Neutrophil (primary cell): ENCODE measurements around the gene FUZ.
A peak's percentile ranks its signal among the peaks of the same experiment; 100 is the strongest.

Source experiments
- H3K27ac ChIP-seq: fragments of 200-600 bp; sonication (generic); 2 replicates; pipeline ENCODE4 v1.5.1; 2016; ENCODE audit warnings: mild to moderate bottlenecking, moderate library complexity
- H3K27me3 ChIP-seq: fragments of 200-600 bp; sonication (generic); 2 replicates; pipeline ENCODE4 v1.6.0; 2016; ENCODE audit warnings: mild to moderate bottlenecking
- H3K36me3 ChIP-seq: fragments of 200-600 bp; sonication (generic); 2 replicates; pipeline ENCODE4 v1.5.1; 2017
- H3K4me1 ChIP-seq, 2 experiments: fragments of 200-600 bp in 1 of 2; sonication (generic) in 1 of 2; 1 replicate in 1 of 2; 2 replicates in 1 of 2; pipeline versions ENCODE4 v1.5.1 to v1.6.1; 2013 to 2016; ENCODE audit warnings: low read depth in 1 of 2, low read length in 1 of 2, mild to moderate bottlenecking in 1 of 2, moderate library complexity in 1 of 2; ENCODE audit not compliant: control insufficient read depth in 1 of 2, insufficient read depth in 1 of 2
- H3K4me3 ChIP-seq, 2 experiments: fragments of 200-600 bp in 1 of 2; sonication (generic) in 1 of 2; 1 replicate in 1 of 2; 2 replicates in 1 of 2; pipeline ENCODE4 v1.5.1; 2013 to 2016; ENCODE audit warnings: low read depth in 1 of 2, low read length in 1 of 2, mild to moderate bottlenecking in 1 of 2, moderate library complexity in 1 of 2
- H3K9me3 ChIP-seq: fragments of 200-600 bp; sonication (generic); 2 replicates; pipeline ENCODE4 v1.5.1; 2016
- TF ChIP-seq, protein P1 (sequence below): fragments of 200-600 bp; sonication (generic); IDR thresholded peaks from 2 replicates; pipeline ENCODE4 v1.5.1; 2016; ENCODE audit warnings: antibody characterized with exemption

FUZ gene

DNA sequence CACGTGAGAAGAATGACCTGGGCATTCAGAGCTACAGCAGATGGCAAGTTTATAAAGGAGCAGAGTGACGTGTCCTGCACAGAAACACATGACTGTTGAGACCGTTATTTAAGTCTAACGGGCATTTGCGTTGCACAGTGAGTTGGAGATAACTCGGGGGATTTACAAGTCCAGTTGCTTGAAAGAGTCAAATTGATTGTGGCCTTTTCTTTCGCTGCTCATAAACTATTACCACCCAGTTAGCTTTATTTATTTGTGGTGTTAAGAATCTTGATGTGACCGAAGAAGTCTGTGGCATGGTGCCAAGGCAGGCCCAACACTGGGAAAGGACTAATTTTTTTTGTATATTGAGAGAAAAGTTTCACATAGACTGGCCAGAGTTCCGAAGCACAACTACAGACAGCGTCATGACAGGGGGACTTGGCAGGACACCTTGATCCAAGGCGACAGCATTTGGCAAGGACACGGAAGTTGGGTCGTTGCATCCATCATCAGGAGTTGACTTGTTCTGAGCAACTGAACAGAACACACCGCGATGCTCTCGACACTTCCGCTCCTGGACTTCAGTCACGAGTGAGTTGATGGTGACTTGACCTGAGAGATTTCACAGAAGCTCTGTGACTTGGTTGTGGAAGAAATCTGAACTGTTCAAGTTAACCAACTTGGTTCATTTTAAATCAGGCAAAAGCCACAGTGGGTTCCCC lies 25.9 kb upstream of the FUZ start:
- peaks cover 71% of the 10 kb centered on the region for H3K36me3 ChIP-seq
- H3K9me3 ChIP-seq, result no peaks in the 10 kb centered on the region
- peak overlapping the region; percentile 7 for H3K27ac ChIP-seq
- peaks cover 2 to 3% of the 10 kb centered on the region in 2 experiments for H3K4me1 ChIP-seq
- TF ChIP-seq, protein P1, sequence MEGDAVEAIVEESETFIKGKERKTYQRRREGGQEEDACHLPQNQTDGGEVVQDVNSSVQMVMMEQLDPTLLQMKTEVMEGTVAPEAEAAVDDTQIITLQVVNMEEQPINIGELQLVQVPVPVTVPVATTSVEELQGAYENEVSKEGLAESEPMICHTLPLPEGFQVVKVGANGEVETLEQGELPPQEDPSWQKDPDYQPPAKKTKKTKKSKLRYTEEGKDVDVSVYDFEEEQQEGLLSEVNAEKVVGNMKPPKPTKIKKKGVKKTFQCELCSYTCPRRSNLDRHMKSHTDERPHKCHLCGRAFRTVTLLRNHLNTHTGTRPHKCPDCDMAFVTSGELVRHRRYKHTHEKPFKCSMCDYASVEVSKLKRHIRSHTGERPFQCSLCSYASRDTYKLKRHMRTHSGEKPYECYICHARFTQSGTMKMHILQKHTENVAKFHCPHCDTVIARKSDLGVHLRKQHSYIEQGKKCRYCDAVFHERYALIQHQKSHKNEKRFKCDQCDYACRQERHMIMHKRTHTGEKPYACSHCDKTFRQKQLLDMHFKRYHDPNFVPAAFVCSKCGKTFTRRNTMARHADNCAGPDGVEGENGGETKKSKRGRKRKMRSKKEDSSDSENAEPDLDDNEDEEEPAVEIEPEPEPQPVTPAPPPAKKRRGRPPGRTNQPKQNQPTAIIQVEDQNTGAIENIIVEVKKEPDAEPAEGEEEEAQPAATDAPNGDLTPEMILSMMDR, result no peak
- no peak overlapping the region for H3K4me3 ChIP-seq
- H3K27me3 ChIP-seq, result no peaks in the 10 kb centered on the region

DNA sequence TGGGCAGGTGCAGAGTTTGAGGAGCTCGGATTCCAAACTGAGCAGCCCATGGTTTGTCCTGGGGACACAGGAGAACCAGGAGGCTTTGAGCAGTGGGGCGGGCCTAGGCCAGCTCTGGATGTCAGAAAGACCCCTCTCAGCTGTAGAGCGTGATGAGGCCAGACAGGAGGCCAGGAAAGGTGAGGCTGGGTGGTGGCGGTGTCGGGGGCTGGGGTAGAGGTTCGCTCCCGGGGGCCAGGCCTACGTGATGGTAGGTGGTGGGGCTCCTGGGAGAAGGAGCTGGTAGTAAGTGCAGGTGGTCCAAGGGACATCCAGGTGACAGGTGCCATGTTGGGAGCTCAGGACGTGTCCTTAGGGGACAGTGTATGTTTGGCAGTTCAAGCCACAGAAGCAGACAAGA lies 24.3 kb upstream of the FUZ start:
- peaks cover 86% of the 10 kb centered on the region for H3K36me3 ChIP-seq
- peaks cover 9 to 10% of the 10 kb centered on the region in 2 experiments for H3K4me1 ChIP-seq
- TF ChIP-seq, protein P1, result no peak
- no peaks in the 10 kb centered on the region for H3K27me3 ChIP-seq
- no peak overlapping the region for H3K27ac ChIP-seq
- no peaks in the 10 kb centered on the region for H3K9me3 ChIP-seq
- H3K4me3 ChIP-seq, result no peak overlapping the region

DNA sequence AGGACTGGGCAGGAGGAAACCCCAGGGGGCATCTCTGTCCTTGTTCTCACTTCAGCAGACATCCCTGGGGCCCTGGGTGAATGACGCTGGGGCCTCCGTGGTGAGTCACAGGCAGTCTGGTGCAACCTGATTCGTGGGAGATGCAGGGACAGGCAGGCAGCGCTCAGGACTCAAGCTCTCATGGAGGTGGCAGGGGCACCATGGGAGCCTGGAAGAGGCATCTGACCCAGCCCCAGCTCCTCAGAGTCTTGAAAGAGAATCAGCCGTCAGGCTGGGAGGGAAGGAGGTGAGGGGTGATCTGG lies 23.9 kb upstream of the FUZ start:
- Histone ChIP-seq H3K9me3 (no peaks in the 10 kb centered on the region), H3K4me3 (no peak overlapping the region), H3K36me3 (peaks cover 90% of the 10 kb centered on the region), H3K4me1 (peaks cover 14 to 15% of the 10 kb centered on the region in 2 experiments), H3K27ac (no peak overlapping the region), H3K27me3 (no peaks in the 10 kb centered on the region)
- TF ChIP-seq, protein P1, result no peak

DNA sequence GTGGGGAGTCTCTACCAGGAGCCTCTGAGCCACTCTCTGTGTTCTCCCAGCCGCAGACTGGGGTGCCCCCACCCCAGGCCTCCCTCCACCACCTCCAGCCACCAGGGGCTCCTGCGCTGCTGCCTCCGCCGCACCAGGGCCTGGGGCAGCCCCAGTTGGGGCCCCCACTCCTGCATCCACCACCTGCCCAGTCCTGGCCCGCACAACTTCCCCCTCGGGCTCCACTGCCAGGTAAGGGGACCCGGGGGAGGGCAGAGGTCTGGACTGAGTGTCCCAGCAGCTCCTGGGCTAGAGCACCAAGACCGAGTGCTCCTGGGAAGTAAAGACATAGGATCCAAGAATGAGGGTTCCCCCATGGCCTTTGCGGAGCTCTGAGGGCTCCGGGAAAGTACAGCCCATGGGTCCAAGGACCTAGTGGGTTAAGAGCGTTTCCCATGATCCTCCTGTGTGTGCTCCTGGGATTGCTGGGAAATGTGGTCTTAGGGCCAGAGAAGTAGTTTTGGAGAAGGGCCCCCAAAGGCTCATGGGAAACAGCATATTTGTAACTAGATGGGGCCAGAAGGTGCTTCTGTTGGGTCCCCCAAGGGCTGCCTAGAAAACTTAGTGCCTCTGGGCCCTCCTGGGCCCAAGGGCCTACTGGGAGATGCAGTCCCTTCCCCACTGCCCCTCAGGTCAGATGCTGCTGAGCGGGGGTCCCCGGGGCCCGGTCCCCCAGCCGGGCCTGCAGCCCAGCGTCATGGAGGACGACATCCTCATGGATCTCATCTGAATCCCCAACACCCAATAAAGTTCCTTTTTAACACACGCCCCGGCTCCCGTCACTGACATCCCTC lies 23.3 kb upstream of the FUZ start:
- TF ChIP-seq, protein P1, result no peak
- peaks cover 20% of the 10 kb centered on the region in 2 experiments for H3K4me1 ChIP-seq
- no peak overlapping the region for H3K27ac ChIP-seq
- no peak overlapping the region for H3K4me3 ChIP-seq
- H3K27me3 ChIP-seq, result no peaks in the 10 kb centered on the region
- peaks cover 96% of the 10 kb centered on the region for H3K36me3 ChIP-seq
- no peaks in the 10 kb centered on the region for H3K9me3 ChIP-seq

DNA sequence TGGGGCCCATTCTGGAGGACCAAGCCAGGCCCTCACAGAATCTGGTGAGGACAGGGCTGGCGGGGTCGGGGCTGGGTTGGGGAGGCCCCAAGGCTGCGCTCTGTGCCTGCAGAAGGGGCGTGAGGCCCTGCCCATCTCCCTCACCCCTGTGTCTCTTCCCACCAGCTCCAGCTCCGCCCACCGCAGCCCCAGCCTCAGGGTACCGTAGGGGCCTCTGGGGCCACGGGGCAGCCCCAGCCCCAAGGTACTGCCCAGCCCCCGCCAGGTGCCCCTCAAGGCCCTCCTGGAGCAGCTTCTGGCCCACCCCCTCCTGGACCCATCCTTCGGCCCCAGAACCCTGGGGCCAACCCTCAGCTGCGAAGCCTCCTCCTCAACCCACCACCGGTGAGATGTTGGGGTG lies 22.5 kb upstream of the FUZ start:
- H3K36me3 ChIP-seq, result peaks cover 99% of the 10 kb centered on the region
- TF ChIP-seq, protein P1, result no peak

More for the DNA sequence above, 22.5 kb upstream of the FUZ start:
- Histone ChIP-seq H3K4me3 (no peak overlapping the region), H3K27me3 (no peaks in the 10 kb centered on the region), H3K4me1 (peaks cover 28 to 29% of the 10 kb centered on the region in 2 experiments), H3K27ac (no peak overlapping the region), H3K9me3 (no peaks in the 10 kb centered on the region)
